Natural killer cell (primary cell): ENCODE data around the gene HOXD9. TPM values are rescaled to one million over a fixed set of nuclear protein-coding genes. Genes with fewer than 3 reads are reported as not detected.

Source experiments
- ATAC-seq, 3 donors: fragments of 150-1000 bp in 2 of 3; fragments of 200-7000 bp in 1 of 3; cut with Tn5 transposase; 1 replicate in 1 of 3; 2 replicates in 2 of 3; pipeline ENCODE4 v1.10.0; 2021; ENCODE audit warnings: mild to moderate bottlenecking in 2 of 3, moderate library complexity in 2 of 3
- DNase-seq, 2 donors: peaks; one replicate each; pipeline versions ENCODE4 v3.0.0 to v3.0.0-alpha.2; 2013 to 2021; ENCODE audit warnings: mixed read lengths in 1 of 2
- H3K27ac ChIP-seq: one replicate; pipeline ENCODE4 v1.5.1; 2013; ENCODE audit warnings: mild to moderate bottlenecking, low read length
- H3K27me3 ChIP-seq: one replicate; pipeline ENCODE4 v1.6.1; 2013; ENCODE audit warnings: low read length; ENCODE audit not compliant: control insufficient read depth, insufficient read depth
- H3K36me3 ChIP-seq: one replicate; pipeline ENCODE4 v1.6.1; 2013; ENCODE audit warnings: low read length; ENCODE audit not compliant: control insufficient read depth, insufficient read depth
- H3K4me1 ChIP-seq: one replicate; pipeline ENCODE4 v1.6.1; 2013; ENCODE audit warnings: low read length; ENCODE audit not compliant: control insufficient read depth, insufficient read depth
- H3K4me3 ChIP-seq: one replicate; pipeline ENCODE4 v1.5.1; 2013; ENCODE audit warnings: low read length
- H3K9me3 ChIP-seq: one replicate; pipeline ENCODE4 v1.6.1; 2013; ENCODE audit warnings: low read length; ENCODE audit not compliant: control insufficient read depth, insufficient read depth
- H3K27ac Mint-ChIP-seq, 2 donors: one replicate each; pipeline ENCODE4 v1.8.0; 2022; ENCODE audit warnings: mild to moderate bottlenecking in 2 of 2, mixed read lengths in 2 of 2, moderate library complexity in 1 of 2
- H3K27me3 Mint-ChIP-seq, 2 donors: one replicate each; pipeline ENCODE4 v1.8.0; 2022; ENCODE audit warnings: low read depth in 2 of 2, mixed read lengths in 2 of 2
- H3K36me3 Mint-ChIP-seq: one replicate; pipeline ENCODE4 v1.8.0; 2022; ENCODE audit warnings: mixed read lengths
- H3K4me1 Mint-ChIP-seq, 2 donors: one replicate each; pipeline ENCODE4 v1.8.0; 2022; ENCODE audit warnings: mixed read lengths in 2 of 2
- H3K4me3 Mint-ChIP-seq: one replicate; pipeline ENCODE4 v1.8.0; 2022; ENCODE audit warnings: mild to moderate bottlenecking, moderate library complexity, mixed read lengths
- H3K9me3 Mint-ChIP-seq, 2 donors: one replicate each; pipeline ENCODE4 v1.8.0; 2022; ENCODE audit warnings: mixed read lengths in 2 of 2
- WGBS: methylation state at CpG from one replicate; pipeline ENCODE4 v1.1.7; 2013; ENCODE audit warnings: missing lambda C conversion rate; ENCODE audit not compliant: insufficient coverage; 5-methylcytosine and 5-hydroxymethylcytosine counted together
- intact Hi-C: fragments of 100-400 bp; cut with micrococcal nuclease; formaldehyde crosslinking; loops from one replicate; pipeline ENCODE4 v1.14.2; 2022
- total RNA-seq, 4 donors: library from RNA; stranded (reverse); fragments of 120-200 nt in 1 of 4; gene quantifications; one replicate each; pipeline versions ENCODE4 v1.2.3 to v1.2.4, GENCODE V29; 2013 to 2022
- TF ChIP-seq, protein P1 (sequence below): fragments of 200-600 bp; IDR thresholded peaks from one replicate; pipeline ENCODE4 v1.8.0; 2022; ENCODE audit warnings: antibody characterized with exemption

The HOXD9 gene
- total RNA-seq, 3 donors from 2014 or later (not counting 1 experiment from before 2014, with no cell fraction given): not detected

DNA sequence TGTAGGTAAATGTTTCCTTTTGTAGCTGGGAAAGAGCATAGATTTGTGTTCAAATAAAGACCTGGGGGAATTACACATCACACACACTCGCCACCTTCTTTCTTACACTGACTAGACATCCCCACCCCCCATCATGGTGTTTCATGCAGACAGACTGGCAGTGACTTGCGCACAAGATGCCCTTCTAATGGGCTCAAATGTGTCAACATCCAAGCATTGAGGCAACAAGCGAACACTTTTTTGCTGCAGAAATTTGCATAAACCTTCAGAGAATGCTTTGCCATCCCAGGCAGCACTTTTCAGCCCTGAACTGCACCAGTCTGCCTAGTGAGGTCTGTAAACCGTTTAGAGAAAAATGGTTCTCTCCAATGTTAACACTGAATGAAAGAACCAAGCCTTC is 11.5 kb downstream of the HOXD9 start:
- no peak overlapping the region for H3K27ac ChIP-seq
- 47% methylated on average over 4 of the region's 4 CpGs for WGBS
- peaks cover 69 to 80% of the 10 kb centered on the region in 2 donors for H3K27me3 Mint-ChIP-seq
- TF ChIP-seq, protein P1, sequence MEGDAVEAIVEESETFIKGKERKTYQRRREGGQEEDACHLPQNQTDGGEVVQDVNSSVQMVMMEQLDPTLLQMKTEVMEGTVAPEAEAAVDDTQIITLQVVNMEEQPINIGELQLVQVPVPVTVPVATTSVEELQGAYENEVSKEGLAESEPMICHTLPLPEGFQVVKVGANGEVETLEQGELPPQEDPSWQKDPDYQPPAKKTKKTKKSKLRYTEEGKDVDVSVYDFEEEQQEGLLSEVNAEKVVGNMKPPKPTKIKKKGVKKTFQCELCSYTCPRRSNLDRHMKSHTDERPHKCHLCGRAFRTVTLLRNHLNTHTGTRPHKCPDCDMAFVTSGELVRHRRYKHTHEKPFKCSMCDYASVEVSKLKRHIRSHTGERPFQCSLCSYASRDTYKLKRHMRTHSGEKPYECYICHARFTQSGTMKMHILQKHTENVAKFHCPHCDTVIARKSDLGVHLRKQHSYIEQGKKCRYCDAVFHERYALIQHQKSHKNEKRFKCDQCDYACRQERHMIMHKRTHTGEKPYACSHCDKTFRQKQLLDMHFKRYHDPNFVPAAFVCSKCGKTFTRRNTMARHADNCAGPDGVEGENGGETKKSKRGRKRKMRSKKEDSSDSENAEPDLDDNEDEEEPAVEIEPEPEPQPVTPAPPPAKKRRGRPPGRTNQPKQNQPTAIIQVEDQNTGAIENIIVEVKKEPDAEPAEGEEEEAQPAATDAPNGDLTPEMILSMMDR: no peak
- no peak overlapping the region for H3K4me3 Mint-ChIP-seq
- ATAC-seq (no peak), DNase-seq (no peak)
- H3K4me3 ChIP-seq: no peak overlapping the region
- H3K36me3 ChIP-seq: no peaks in the 10 kb centered on the region
- H3K9me3 ChIP-seq: peaks cover 13% of the 10 kb centered on the region
- peaks cover 38 to 39% of the 10 kb centered on the region in 2 donors for H3K4me1 Mint-ChIP-seq
- H3K27me3 ChIP-seq: peaks cover 79% of the 10 kb centered on the region
- H3K9me3 Mint-ChIP-seq: peaks cover 0 to 5% of the 10 kb centered on the region in 2 donors
- intact Hi-C loops: loop anchor here (5.0 kb wide), 1 partner anchor 418 kb away; no protein-coding TSS in a partner anchor
- no peak overlapping the region for H3K27ac Mint-ChIP-seq
- peaks cover 31% of the 10 kb centered on the region for H3K4me1 ChIP-seq
- peaks cover 41% of the 10 kb centered on the region for H3K36me3 Mint-ChIP-seq

DNA sequence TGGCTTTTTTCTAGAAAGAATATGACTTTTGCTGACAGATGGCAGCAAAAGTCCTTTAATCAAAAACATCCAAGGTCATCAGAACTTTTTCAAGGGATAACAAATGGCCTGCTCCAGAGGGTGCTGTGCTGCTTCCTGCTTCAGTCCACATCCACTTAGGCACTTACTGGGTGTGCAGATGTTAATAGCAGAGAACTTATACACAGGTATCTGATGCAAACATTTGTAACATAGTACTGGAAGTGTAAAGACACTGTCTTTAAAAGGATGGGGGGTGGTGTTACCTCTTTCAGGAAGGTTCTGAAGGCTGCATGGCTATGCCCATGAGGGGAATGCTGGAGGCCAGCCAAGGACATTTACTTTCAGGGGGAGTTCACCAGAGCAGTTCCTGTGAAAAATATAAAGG is 12.5 kb downstream of the HOXD9 start:
- Mint-ChIP-seq H3K36me3 (peaks cover 45% of the 10 kb centered on the region), H3K9me3 (peaks cover 0 to 8% of the 10 kb centered on the region in 2 donors), H3K27ac (no peak overlapping the region), H3K4me3 (no peak overlapping the region), H3K4me1 (peaks cover 42 to 43% of the 10 kb centered on the region in 2 donors), H3K27me3 (peaks cover 76 to 84% of the 10 kb centered on the region in 2 donors)
- DNase-seq: no peak
- Histone ChIP-seq H3K4me1 (peaks cover 30% of the 10 kb centered on the region), H3K27ac (no peak overlapping the region), H3K27me3 (peaks cover 83% of the 10 kb centered on the region), H3K36me3 (no peaks in the 10 kb centered on the region), H3K9me3 (peaks cover 18% of the 10 kb centered on the region), H3K4me3 (no peak overlapping the region)
- intact Hi-C loops: no loop called here
- ATAC-seq: no peak
- TF ChIP-seq, protein P1: no peak

DNA sequence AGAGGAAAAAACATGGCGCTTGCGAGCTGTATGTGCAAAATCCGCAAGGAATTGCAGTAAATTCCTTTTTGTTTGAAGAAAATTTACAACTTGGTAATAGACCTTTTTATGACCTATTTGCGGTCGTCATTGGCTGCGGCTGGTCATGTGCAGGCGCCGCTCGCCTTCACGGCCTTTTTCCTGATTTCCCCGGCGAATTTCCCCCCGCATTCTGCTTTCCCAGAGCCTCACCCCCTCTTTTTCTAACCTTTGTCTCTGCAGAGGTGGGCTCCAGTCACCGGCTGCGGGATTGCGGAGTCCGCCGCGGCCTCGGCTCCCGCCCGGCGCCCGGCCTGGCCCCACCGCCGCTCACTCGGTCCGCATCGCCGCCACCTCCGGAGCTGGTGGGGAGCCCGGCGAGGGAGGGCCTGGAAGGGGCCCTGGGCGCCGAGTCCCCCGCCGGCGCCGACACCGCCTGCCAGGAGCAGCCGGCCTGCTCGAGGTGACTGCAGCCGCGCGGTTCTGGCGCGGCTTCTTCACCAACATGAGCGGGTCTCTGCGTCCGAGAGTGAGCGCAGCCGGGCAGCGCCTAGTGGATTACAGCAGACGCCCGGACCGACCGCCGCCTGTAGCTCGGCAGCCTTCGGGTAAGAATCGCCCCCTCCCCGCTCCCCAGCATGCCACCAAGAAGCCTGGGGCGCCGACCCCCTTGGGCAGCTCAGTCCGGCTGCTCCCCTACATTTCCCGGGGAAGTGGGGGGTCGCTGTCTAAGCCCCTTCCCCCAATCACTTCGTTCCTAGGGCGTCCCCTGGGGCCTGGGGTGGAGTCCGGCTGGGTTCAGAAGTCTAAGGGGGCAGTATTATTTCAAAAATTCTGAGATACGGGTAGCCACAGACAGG is 14.1 kb downstream of the HOXD9 start:
- Histone ChIP-seq H3K27me3 (peaks cover 86% of the 10 kb centered on the region), H3K27ac (no peak overlapping the region), H3K4me3 (no peak overlapping the region), H3K4me1 (peaks cover 37% of the 10 kb centered on the region), H3K9me3 (peaks cover 23% of the 10 kb centered on the region), H3K36me3 (no peaks in the 10 kb centered on the region)
- TF ChIP-seq, protein P1: no peak
- Mint-ChIP-seq H3K36me3 (peaks cover 44% of the 10 kb centered on the region), H3K27ac (no peak overlapping the region), H3K9me3 (peaks cover 0 to 8% of the 10 kb centered on the region in 2 donors), H3K4me1 (peaks cover 33 to 39% of the 10 kb centered on the region in 2 donors), H3K27me3 (peaks cover 76 to 82% of the 10 kb centered on the region in 2 donors), H3K4me3 (peak overlapping the region; percentile 31)
- DNase-seq: no peak
- intact Hi-C loops: no loop called here
- ATAC-seq: no peak
- WGBS: 6% methylated on average over 67 of the region's 71 CpGs
